A549 (cell line): ENCODE measurements around the gene TPCN2.
A peak's percentile ranks its signal among the peaks of the same experiment; 100 is the strongest.

ENCODE experiments used
- CBX8 ChIP-seq: fragments of 200-600 bp; sonication (generic); IDR thresholded peaks from 2 replicates; pipeline ENCODE4 v1.6.1; 2016
- CHD2 ChIP-seq: fragments of 150-350 bp; IDR thresholded peaks from 2 replicates; pipeline ENCODE4 v1.6.1; 2014; ENCODE audit warnings: low read length; ENCODE audit not compliant: partially characterized antibody
- EP300 ChIP-seq, 2 experiments: fragments of >200 bp; sonication (Bioruptor Twin); formaldehyde crosslinking; IDR thresholded peaks; 2 replicates in 1 of 2; 3 replicates in 1 of 2; pipeline ENCODE4 v1.6.1; 2016 to 2017
- ESRRA ChIP-seq: fragments of 150-350 bp; IDR thresholded peaks from 2 replicates; pipeline ENCODE4 v1.6.1; 2014; ENCODE audit warnings: mild to moderate bottlenecking, low read length, borderline replicate concordance
- JUN ChIP-seq, 2 experiments: fragments of >200 bp; sonication (Bioruptor Twin); formaldehyde crosslinking; IDR thresholded peaks; 2 replicates in 1 of 2; 3 replicates in 1 of 2; pipeline ENCODE4 v1.6.1; 2016 to 2017
- MAFK ChIP-seq: fragments of 450-650 bp; IDR thresholded peaks from 2 replicates; pipeline ENCODE4 v1.6.1; 2014; ENCODE audit not compliant: partially characterized antibody
- MAX ChIP-seq: IDR thresholded peaks from 2 replicates; pipeline ENCODE4 v1.6.1; 2012
- NFE2L2 ChIP-seq: fragments of 150-350 bp; conservative IDR thresholded peaks from 2 replicates; pipeline ENCODE4 v1.6.1; 2014; ENCODE audit warnings: low read length
- POLR2A ChIP-seq: IDR thresholded peaks from 2 replicates; pipeline ENCODE4 v1.6.1; 2012; ENCODE audit warnings: mild to moderate bottlenecking, low read length
- RFX5 ChIP-seq: fragments of 450-650 bp; IDR thresholded peaks from 2 replicates; pipeline ENCODE4 v1.7.1; 2014; ENCODE audit warnings: antibody characterized with exemption, mild to moderate bottlenecking, moderate library complexity
- RNF2 ChIP-seq: fragments of 200-600 bp; sonication (generic); IDR thresholded peaks from 2 replicates; pipeline ENCODE4 v1.6.1; 2016; ENCODE audit warnings: low read depth, mild to moderate bottlenecking, antibody characterized with exemption, moderate library complexity, borderline replicate concordance
- USF2 ChIP-seq: fragments of 450-650 bp; IDR thresholded peaks from 2 replicates; pipeline ENCODE4 v1.6.1; 2014; ENCODE audit warnings: antibody characterized with exemption
- TF ChIP-seq, protein P1 (sequence below): fragments of >200 bp; sonication (Bioruptor Twin); formaldehyde crosslinking; IDR thresholded peaks from 3 replicates; pipeline ENCODE4 v1.5.1; 2016
- TF ChIP-seq, protein P2 (sequence below): fragments of 200-600 bp; sonication (generic); IDR thresholded peaks from 2 replicates; pipeline ENCODE4 v1.6.1; 2016; ENCODE audit warnings: antibody characterized with exemption, mild to moderate bottlenecking, moderate library complexity

- peak; percentile 42; the same call in 1 of the 2 replicates for TF ChIP-seq MAX
- TF ChIP-seq, protein P1, sequence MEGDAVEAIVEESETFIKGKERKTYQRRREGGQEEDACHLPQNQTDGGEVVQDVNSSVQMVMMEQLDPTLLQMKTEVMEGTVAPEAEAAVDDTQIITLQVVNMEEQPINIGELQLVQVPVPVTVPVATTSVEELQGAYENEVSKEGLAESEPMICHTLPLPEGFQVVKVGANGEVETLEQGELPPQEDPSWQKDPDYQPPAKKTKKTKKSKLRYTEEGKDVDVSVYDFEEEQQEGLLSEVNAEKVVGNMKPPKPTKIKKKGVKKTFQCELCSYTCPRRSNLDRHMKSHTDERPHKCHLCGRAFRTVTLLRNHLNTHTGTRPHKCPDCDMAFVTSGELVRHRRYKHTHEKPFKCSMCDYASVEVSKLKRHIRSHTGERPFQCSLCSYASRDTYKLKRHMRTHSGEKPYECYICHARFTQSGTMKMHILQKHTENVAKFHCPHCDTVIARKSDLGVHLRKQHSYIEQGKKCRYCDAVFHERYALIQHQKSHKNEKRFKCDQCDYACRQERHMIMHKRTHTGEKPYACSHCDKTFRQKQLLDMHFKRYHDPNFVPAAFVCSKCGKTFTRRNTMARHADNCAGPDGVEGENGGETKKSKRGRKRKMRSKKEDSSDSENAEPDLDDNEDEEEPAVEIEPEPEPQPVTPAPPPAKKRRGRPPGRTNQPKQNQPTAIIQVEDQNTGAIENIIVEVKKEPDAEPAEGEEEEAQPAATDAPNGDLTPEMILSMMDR, result no peak
- TF ChIP-seq EP300 (IDR thresholded peaks at IDR 0.05), result no peak
- no peak for TF ChIP-seq RFX5
- TF ChIP-seq, protein P2, sequence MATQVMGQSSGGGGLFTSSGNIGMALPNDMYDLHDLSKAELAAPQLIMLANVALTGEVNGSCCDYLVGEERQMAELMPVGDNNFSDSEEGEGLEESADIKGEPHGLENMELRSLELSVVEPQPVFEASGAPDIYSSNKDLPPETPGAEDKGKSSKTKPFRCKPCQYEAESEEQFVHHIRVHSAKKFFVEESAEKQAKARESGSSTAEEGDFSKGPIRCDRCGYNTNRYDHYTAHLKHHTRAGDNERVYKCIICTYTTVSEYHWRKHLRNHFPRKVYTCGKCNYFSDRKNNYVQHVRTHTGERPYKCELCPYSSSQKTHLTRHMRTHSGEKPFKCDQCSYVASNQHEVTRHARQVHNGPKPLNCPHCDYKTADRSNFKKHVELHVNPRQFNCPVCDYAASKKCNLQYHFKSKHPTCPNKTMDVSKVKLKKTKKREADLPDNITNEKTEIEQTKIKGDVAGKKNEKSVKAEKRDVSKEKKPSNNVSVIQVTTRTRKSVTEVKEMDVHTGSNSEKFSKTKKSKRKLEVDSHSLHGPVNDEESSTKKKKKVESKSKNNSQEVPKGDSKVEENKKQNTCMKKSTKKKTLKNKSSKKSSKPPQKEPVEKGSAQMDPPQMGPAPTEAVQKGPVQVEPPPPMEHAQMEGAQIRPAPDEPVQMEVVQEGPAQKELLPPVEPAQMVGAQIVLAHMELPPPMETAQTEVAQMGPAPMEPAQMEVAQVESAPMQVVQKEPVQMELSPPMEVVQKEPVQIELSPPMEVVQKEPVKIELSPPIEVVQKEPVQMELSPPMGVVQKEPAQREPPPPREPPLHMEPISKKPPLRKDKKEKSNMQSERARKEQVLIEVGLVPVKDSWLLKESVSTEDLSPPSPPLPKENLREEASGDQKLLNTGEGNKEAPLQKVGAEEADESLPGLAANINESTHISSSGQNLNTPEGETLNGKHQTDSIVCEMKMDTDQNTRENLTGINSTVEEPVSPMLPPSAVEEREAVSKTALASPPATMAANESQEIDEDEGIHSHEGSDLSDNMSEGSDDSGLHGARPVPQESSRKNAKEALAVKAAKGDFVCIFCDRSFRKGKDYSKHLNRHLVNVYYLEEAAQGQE, result no peak
- TF ChIP-seq POLR2A, result no peak
- no peak for TF ChIP-seq CBX8
- no peak for TF ChIP-seq ESRRA
- TF ChIP-seq CHD2, result no peak
- no peak for TF ChIP-seq USF2
- TF ChIP-seq RNF2, result no peak
- no peak for TF ChIP-seq NFE2L2
- no peak for TF ChIP-seq JUN (IDR thresholded peaks at IDR 0.05)
- no peak for TF ChIP-seq MAFK
Measured at GRCh38 chr11:69080257-69080995, 31.7 kb downstream of the TPCN2 start.
